H1 (cell line): ENCODE data around the gene SIGLEC6. TPM values are rescaled to one million over a fixed set of nuclear protein-coding genes. Genes with fewer than 3 reads are reported as not detected.

Source experiments
- CTCF ChIA-PET: fragments of 300-600 bp; sonication (Branson Sonifier 250); formaldehyde crosslinking; loops from one replicate; lab custom pipeline; 2021; ENCODE audit not compliant: partially characterized antibody; lab: Charles Lee
- POLR2A ChIA-PET: fragments of 300-600 bp; sonication (Branson Sonifier 250); formaldehyde crosslinking; loops from one replicate; lab custom pipeline; 2021; ENCODE audit warnings: inconsistent platforms; ENCODE audit not compliant: partially characterized antibody; lab: Charles Lee
- DNase-seq, 2 experiments: peaks; one replicate each; pipeline versions ENCODE4 v3.0.0 to v3.0.0-alpha.2; 2010 to 2022; ENCODE audit warnings: low spot score in 2 of 2, low read depth in 1 of 2, mixed read lengths in 1 of 2
- FAIRE-seq: peaks from 2 replicates; lab custom pipeline; 2011; peaks lifted over from hg19 to GRCh38; lab: Jason Lieb, UNC
- H2AFZ ChIP-seq: 2 replicates; pipeline ENCODE4 v1.8.1; 2012; ENCODE audit warnings: low read length, inconsistent platforms
- H2AK5ac ChIP-seq: 2 replicates; pipeline ENCODE4 v1.6.1; 2013; ENCODE audit warnings: low read depth, low read length
- H2BK120ac ChIP-seq: replicated peaks from 2 replicates; pipeline ENCODE3; 2013; ENCODE audit warnings: low read depth, low read length, inconsistent platforms
- H2BK12ac ChIP-seq: 2 replicates; pipeline ENCODE4 v1.6.1; 2013; ENCODE audit warnings: low read depth, low read length
- H2BK15ac ChIP-seq: 2 replicates; pipeline ENCODE4 v1.6.1; 2013; ENCODE audit warnings: low read length
- H2BK20ac ChIP-seq: 2 replicates; pipeline ENCODE4 v1.6.1; 2013; ENCODE audit warnings: low read length
- H2BK5ac ChIP-seq: 2 replicates; pipeline ENCODE4 v1.6.1; 2013; ENCODE audit warnings: low read depth, low read length
- H3K14ac ChIP-seq: 2 replicates; pipeline ENCODE4 v1.6.1; 2013; ENCODE audit warnings: inconsistent platforms; ENCODE audit not compliant: insufficient read length
- H3K18ac ChIP-seq: 2 replicates; pipeline ENCODE4 v1.6.1; 2013; ENCODE audit warnings: low read length; ENCODE audit errors: extremely low read depth
- H3K23ac ChIP-seq: 2 replicates; pipeline ENCODE4 v1.6.1; 2013; ENCODE audit warnings: inconsistent platforms; ENCODE audit not compliant: insufficient read length
- H3K23me2 ChIP-seq: 2 replicates; pipeline ENCODE4 v1.6.1; 2013; ENCODE audit warnings: low read depth, low read length
- H3K27ac ChIP-seq: 2 replicates; pipeline ENCODE4 v1.6.1; 2011; ENCODE audit warnings: low read depth, low read length, inconsistent platforms
- H3K27me3 ChIP-seq, 4 experiments: replicated peaks in 1 of 4; 1 replicate in 1 of 4; 2 replicates in 3 of 4; pipeline versions ENCODE4 v1.6.1 to v1.8.1; 2011 to 2013; ENCODE audit warnings: low read length in 3 of 4, mild to moderate bottlenecking in 3 of 4, inconsistent platforms in 2 of 4, mixed read lengths in 2 of 4, moderate library complexity in 1 of 4; ENCODE audit not compliant: control insufficient read depth in 3 of 4, insufficient read depth in 3 of 4; ENCODE audit errors: extremely low read depth in 1 of 4
- H3K36me3 ChIP-seq, 4 experiments: 2 replicates each; pipeline versions ENCODE4 v1.6.1 to v1.8.1; 2011 to 2013; ENCODE audit warnings: mild to moderate bottlenecking in 4 of 4, low read length in 3 of 4, moderate library complexity in 2 of 4, control low read depth in 1 of 4, inconsistent platforms in 1 of 4; ENCODE audit not compliant: insufficient read depth in 4 of 4, control insufficient read depth in 2 of 4
- H3K4ac ChIP-seq: replicated peaks from 2 replicates; pipeline ENCODE3; 2013; ENCODE audit warnings: low read length, low read depth, mixed read lengths, inconsistent platforms; ENCODE audit not compliant: insufficient read length
- H3K4me1 ChIP-seq, 4 experiments: replicated peaks in 1 of 4; 1 replicate in 1 of 4; 2 replicates in 3 of 4; pipeline versions ENCODE4 v1.6.1 to v1.8.1; 2011 to 2013; ENCODE audit warnings: low read length in 3 of 4, inconsistent platforms in 2 of 4, mixed read lengths in 1 of 4; ENCODE audit not compliant: insufficient read depth in 4 of 4, control insufficient read depth in 3 of 4
- H3K4me2 ChIP-seq, 2 experiments: 2 replicates each; pipeline versions ENCODE4 v1.6.1 to v1.8.1; 2011 to 2013; ENCODE audit warnings: low read depth in 2 of 2, low read length in 2 of 2, control low read depth in 1 of 2, inconsistent platforms in 1 of 2, mild to moderate bottlenecking in 1 of 2; ENCODE audit not compliant: insufficient read depth in 1 of 2
- H3K4me3 ChIP-seq, 4 experiments: fragments of 200-600, 300-600 bp in 1 of 4; sonication (generic), shearing (Covaris generic), sonication (Bioruptor Twin) in 1 of 4; 2 replicates each; pipeline versions ENCODE4 v1.5.1 to v1.8.1; 2011 to 2016; ENCODE audit warnings: low read length in 4 of 4, low read depth in 3 of 4, control low read depth in 2 of 4, inconsistent platforms in 2 of 4, mild to moderate bottlenecking in 2 of 4, mixed read lengths in 1 of 4, moderate library complexity in 1 of 4; ENCODE audit not compliant: insufficient read depth in 2 of 4; ENCODE audit errors: extremely low read depth in 1 of 4
- H3K56ac ChIP-seq: replicated peaks from 2 replicates; pipeline ENCODE3; 2013; ENCODE audit warnings: low read depth, mild to moderate bottlenecking, mixed read lengths, low read length, inconsistent platforms; ENCODE audit not compliant: insufficient read length
- H3K79me1 ChIP-seq: 2 replicates; pipeline ENCODE4 v1.6.1; 2013; ENCODE audit warnings: low read depth, low read length, control low read depth
- H3K79me2 ChIP-seq, 2 experiments: 2 replicates each; pipeline versions ENCODE4 v1.6.1 to v1.8.1; 2012 to 2013; ENCODE audit warnings: low read length in 2 of 2, mild to moderate bottlenecking in 2 of 2, inconsistent platforms in 1 of 2; ENCODE audit not compliant: insufficient read depth in 2 of 2, control insufficient read depth in 1 of 2
- H3K9ac ChIP-seq, 4 experiments: replicated peaks in 1 of 4; 1 replicate in 1 of 4; 2 replicates in 3 of 4; pipeline versions ENCODE4 v1.6.1 to v1.8.1; 2011 to 2013; ENCODE audit warnings: low read depth in 3 of 4, low read length in 3 of 4, control low read depth in 2 of 4, mild to moderate bottlenecking in 2 of 4, moderate library complexity in 2 of 4, inconsistent platforms in 1 of 4; ENCODE audit errors: extremely low read depth in 1 of 4
- H3K9me3 ChIP-seq, 2 experiments: 2 replicates each; pipeline versions ENCODE4 v1.6.1 to v1.8.1; 2012 to 2013; ENCODE audit warnings: mild to moderate bottlenecking in 2 of 2, moderate library complexity in 2 of 2, control low read depth in 1 of 2, inconsistent platforms in 1 of 2, low read depth in 1 of 2, low read length in 1 of 2, mixed read lengths in 1 of 2; ENCODE audit not compliant: insufficient read depth in 2 of 2
- H4K20me1 ChIP-seq, 2 experiments: replicated peaks in 1 of 2; 2 replicates each; pipeline versions ENCODE3 to v1.8.1; 2011 to 2013; ENCODE audit warnings: inconsistent platforms in 2 of 2, low read length in 2 of 2, mild to moderate bottlenecking in 1 of 2; ENCODE audit not compliant: insufficient read depth in 2 of 2, control insufficient read depth in 1 of 2
- H4K5ac ChIP-seq: 2 replicates; pipeline ENCODE4 v1.6.1; 2013; ENCODE audit warnings: low read length, low read depth, mixed read lengths, inconsistent platforms; ENCODE audit not compliant: insufficient read length
- H4K8ac ChIP-seq: 2 replicates; pipeline ENCODE4 v1.8.0; 2013; ENCODE audit warnings: mild to moderate bottlenecking, moderate library complexity, low read length, inconsistent platforms; ENCODE audit not compliant: insufficient read depth; ENCODE audit errors: extremely low read depth
- H4K91ac ChIP-seq: replicated peaks from 2 replicates; pipeline ENCODE3; 2013; ENCODE audit warnings: low read length, mixed read lengths, inconsistent platforms; ENCODE audit not compliant: insufficient read length
- BACH1 ChIP-seq: IDR thresholded peaks from 2 replicates; pipeline ENCODE4 v1.6.1; 2012; ENCODE audit warnings: low read length, improper control_type of control experiment
- BCL11A ChIP-seq, 2 experiments: IDR thresholded peaks; one replicate each; pipeline ENCODE4 v1.6.1; 2011; ENCODE audit warnings: low read depth in 2 of 2, low read length in 2 of 2, mild to moderate bottlenecking in 2 of 2
- BRCA1 ChIP-seq: IDR thresholded peaks from 2 replicates; pipeline ENCODE4 v1.6.1; 2012; ENCODE audit warnings: low read depth, low read length, improper control_type of control experiment
- CHD2 ChIP-seq: IDR thresholded peaks from 2 replicates; pipeline ENCODE4 v1.6.1; 2012; ENCODE audit warnings: low read length, improper control_type of control experiment
- CREB1 ChIP-seq: IDR thresholded peaks from 2 replicates; pipeline ENCODE4 v1.6.1; 2012; ENCODE audit warnings: inconsistent platforms
- FOSL1 ChIP-seq: IDR thresholded peaks from 2 replicates; pipeline ENCODE4 v1.6.1; 2011; ENCODE audit warnings: mild to moderate bottlenecking, low read depth, low read length, moderate library complexity; ENCODE audit not compliant: insufficient read depth
- HDAC6 ChIP-seq: IDR thresholded peaks from one replicate; pipeline ENCODE4 v1.7.1; 2012; ENCODE audit warnings: low read depth, mild to moderate bottlenecking, inconsistent platforms, low read length, moderate library complexity
- JUN ChIP-seq: IDR thresholded peaks from 2 replicates; pipeline ENCODE4 v1.6.1; 2011; ENCODE audit warnings: low read depth, mild to moderate bottlenecking, improper control_type of control experiment, low read length
- MAFK ChIP-seq: IDR thresholded peaks from 2 replicates; pipeline ENCODE4 v1.6.1; 2012; ENCODE audit warnings: low read depth, mild to moderate bottlenecking, improper control_type of control experiment, low read length
- SIN3A ChIP-seq, 2 experiments: IDR thresholded peaks in 1 of 2; conservative IDR thresholded peaks in 1 of 2; 2 replicates each; pipeline ENCODE4 v1.6.1; 2011 to 2012; ENCODE audit warnings: low read length in 2 of 2, improper control_type of control experiment in 1 of 2, low read depth in 1 of 2, mild to moderate bottlenecking in 1 of 2
- SP1 ChIP-seq: IDR thresholded peaks from 2 replicates; pipeline ENCODE4 v1.6.1; 2011; ENCODE audit warnings: low read depth, low read length
- TEAD4 ChIP-seq: IDR thresholded peaks from 2 replicates; pipeline ENCODE4 v1.6.1; 2012; ENCODE audit warnings: low read depth, low read length, inconsistent platforms, mixed read lengths
- WGBS, 2 experiments: shearing (Covaris generic) in 1 of 2; methylation state at CpG; one replicate each; pipeline versions ENCODE4 v1.1.6 to v1.1.7; 2013 to 2015; ENCODE audit warnings: low lambda C conversion rate in 2 of 2, mixed read lengths in 2 of 2, inconsistent platforms in 1 of 2, low coverage in 1 of 2, missing lambda C conversion rate in 1 of 2; ENCODE audit not compliant: insufficient replicate concordance in 2 of 2, insufficient coverage in 1 of 2, insufficient read length in 1 of 2; ENCODE audit errors: extremely low coverage in 1 of 2, missing lambda C conversion rate in 1 of 2; 5-methylcytosine and 5-hydroxymethylcytosine counted together
- polyA plus RNA-seq, 7 experiments: library from polyadenylated mRNA; depleted of rRNA in 3 of 7; stranded (reverse) in 5 of 7; unstranded in 2 of 7; fragments of >200 nt in 5 of 7; fragments of 200-250 nt in 2 of 7; gene quantifications; 1 replicate in 5 of 7; 2 replicates in 1 of 7; 4 replicates in 1 of 7; pipeline versions ENCODE4 v1.2.1 to v1.2.3, GENCODE V29; 2011 to 2013; ENCODE audit warnings: missing spikeins in 2 of 7, mixed read lengths in 2 of 7
- total RNA-seq: library from RNA; stranded (reverse); fragmentation: NEBNext Ultra II Directional; extraction: Animal tissue kit (Norgen Biotek cat#: 25700); gene quantifications from 2 replicates; pipeline ENCODE4 v1.2.1, GENCODE V29; 2021
- TF ChIP-seq, protein P1 (sequence below): IDR thresholded peaks from 2 replicates; pipeline ENCODE4 v1.6.1; 2012; ENCODE audit warnings: inconsistent platforms

The SIGLEC6 gene
- total and polyA plus RNA-seq, 2 of the 8 experiments (the other 6 are each of a cell fraction or from before 2014, with no cell fraction given): 0.05 TPM; not detected in 1

DNA sequence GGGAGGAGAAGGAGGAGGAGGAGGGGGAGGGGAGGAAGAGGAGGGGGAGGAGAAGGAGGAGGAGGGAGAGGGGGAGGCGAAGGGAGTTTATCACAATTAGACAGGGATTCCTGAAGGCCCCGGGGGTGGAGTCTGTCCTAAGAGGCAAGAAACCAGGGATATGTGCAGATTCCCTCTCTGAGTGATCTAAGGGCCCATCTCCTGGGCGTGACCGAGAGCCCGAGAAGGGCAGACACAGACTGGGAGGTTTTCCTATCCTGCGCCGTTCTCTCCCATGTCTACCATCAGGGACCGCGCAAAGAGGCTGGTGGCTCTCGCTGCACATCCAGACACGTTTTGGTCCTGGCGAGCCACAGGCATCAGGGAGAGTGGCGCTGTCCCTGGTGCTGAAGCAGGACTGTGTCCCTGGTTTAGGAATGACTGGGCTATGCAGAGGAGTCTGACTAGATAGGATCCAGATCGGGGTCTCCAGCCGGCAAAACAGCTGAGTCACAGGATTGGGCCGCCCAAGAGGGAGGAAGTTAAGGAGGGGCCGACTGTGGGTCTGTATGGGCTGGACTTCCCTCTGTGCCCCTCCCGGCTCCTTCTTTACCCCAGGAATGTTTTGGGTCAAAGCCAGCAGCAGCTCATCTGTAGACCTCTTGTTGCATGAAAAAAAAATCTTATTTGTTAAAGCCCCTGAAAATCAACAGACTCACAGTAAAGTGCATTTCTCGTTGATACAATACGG is 21.7 kb upstream of the SIGLEC6 start:
- peak; percentile 73 to 82 for DNase-seq
- no peaks in the 10 kb centered on the region for H3K36me3 ChIP-seq
- peaks cover 5% of the 10 kb centered on the region; the same call in 1 of the 2 replicates for H3K23me2 ChIP-seq
- H2BK5ac ChIP-seq: no peak overlapping the region
- H3K27ac ChIP-seq: no peak overlapping the region
- no peaks in the 10 kb centered on the region for H3K79me2 ChIP-seq
- no peak overlapping the region for H2BK120ac ChIP-seq
- H2BK20ac ChIP-seq: no peak overlapping the region
- ChIA-PET CTCF (interaction anchor here (0.6 to 2.1 kb wide), 3 partner anchors 39 to 114 kb away, joined by 3 to 8 read pairs (median 4); no protein-coding TSS in a partner anchor), POLR2A (no interaction called here)
- H3K27me3 ChIP-seq: no peaks in the 10 kb centered on the region
- no peak overlapping the region for H4K8ac ChIP-seq
- no peak overlapping the region for H2AFZ ChIP-seq
- no peak overlapping the region for H4K91ac ChIP-seq
- no peak overlapping the region for H3K23ac ChIP-seq
- H3K14ac ChIP-seq: no peak overlapping the region
- 21% methylated on average over 18 of the region's 20 CpGs; no CpG with 5 or more reads in 1 of the 2 experiments for WGBS, 2 experiments
- no peaks in the 10 kb centered on the region for H3K79me1 ChIP-seq
- H3K18ac ChIP-seq: no peak overlapping the region
- H2BK15ac ChIP-seq: no peak overlapping the region
- H3K4me2 ChIP-seq: peak overlapping the region; percentile 34 to 55; a peak in 3 of 4 replicates
- no peak overlapping the region for H4K5ac ChIP-seq
- no peak overlapping the region for H3K9ac ChIP-seq
- H2AK5ac ChIP-seq: no peak overlapping the region
- no peak overlapping the region for H2BK12ac ChIP-seq
- no peaks in the 10 kb centered on the region for H4K20me1 ChIP-seq
- peak; percentile 93 for FAIRE-seq
- no peaks in the 10 kb centered on the region for H3K4me1 ChIP-seq
- H3K4ac ChIP-seq: no peak overlapping the region
- H3K56ac ChIP-seq: no peak overlapping the region
- peak overlapping the region in 1 of 4 experiments; percentile 31; a peak in 1 of 8 replicates for H3K4me3 ChIP-seq
- H3K9me3 ChIP-seq: peaks cover 11 to 20% of the 10 kb centered on the region in 2 experiments; a peak in 3 of 4 replicates
- TF ChIP-seq BCL11A (IDR thresholded peaks at IDR 0.05; ENCODE audit: low read depth in 2 of 2, low read length in 2 of 2): no peak
- 0 out of 2 replicates have a peak, but pooled peaks have one; percentile 24 for TF ChIP-seq TEAD4
- TF ChIP-seq BRCA1: no peak
- TF ChIP-seq SIN3A (conservative IDR thresholded peaks at IDR 0.05 in 1 of 2, IDR thresholded peaks at IDR 0.05 in 1 of 2; ENCODE audit: low read depth in 1 of 2, low read length in 2 of 2): peak; percentile 84 to 96; a peak in 3 of 4 replicates
- TF ChIP-seq MAFK: peak; percentile 90; the same call in 1 of the 2 replicates
- TF ChIP-seq CREB1: peak; percentile 46; the same call in 1 of the 2 replicates
- no peak for TF ChIP-seq SP1
- no peak for TF ChIP-seq FOSL1
- TF ChIP-seq HDAC6: no peak
- TF ChIP-seq, protein P1, sequence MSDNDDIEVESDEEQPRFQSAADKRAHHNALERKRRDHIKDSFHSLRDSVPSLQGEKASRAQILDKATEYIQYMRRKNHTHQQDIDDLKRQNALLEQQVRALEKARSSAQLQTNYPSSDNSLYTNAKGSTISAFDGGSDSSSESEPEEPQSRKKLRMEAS: peak; percentile 53; the same call in 1 of the 2 replicates
- TF ChIP-seq BACH1: peak; percentile 99
- no peak for TF ChIP-seq JUN
- no peak for TF ChIP-seq CHD2
